ENCODE data around the gene EIF6. TPM values are rescaled to one million over a fixed set of nuclear protein-coding genes. Genes with fewer than 3 reads are reported as not detected.

Gene EIF6
- 149 and 152 TPM in 2 replicates for total RNA-seq (2014; rRNA removed; shearing (Covaris generic))
- 215 and 220 TPM in 2 replicates for polyA plus RNA-seq (2016; fragmentation: Nextera tagmentation; extraction: Ambion mirVana)
- long read RNA-seq, transcript EIF6-206 (6 exons, 932 nt): minor isoform, 24 of 235 reads
- long read RNA-seq, transcript EIF6-201 (6 exons, 1,252 nt): minor isoform, 47 of 235 reads
- long read RNA-seq, transcript EIF6-202 (5 exons, 1,017 nt): minor isoform, 5 of 235 reads
- long read RNA-seq, transcript EIF6-203 (7 exons, 1,289 nt): major isoform, 130 of 235 reads
- long read RNA-seq, partial matches to known transcripts: 15 of 235 reads
- long read RNA-seq, other reads (novel, unspliced or antisense): 13 of 235 reads

DNA sequence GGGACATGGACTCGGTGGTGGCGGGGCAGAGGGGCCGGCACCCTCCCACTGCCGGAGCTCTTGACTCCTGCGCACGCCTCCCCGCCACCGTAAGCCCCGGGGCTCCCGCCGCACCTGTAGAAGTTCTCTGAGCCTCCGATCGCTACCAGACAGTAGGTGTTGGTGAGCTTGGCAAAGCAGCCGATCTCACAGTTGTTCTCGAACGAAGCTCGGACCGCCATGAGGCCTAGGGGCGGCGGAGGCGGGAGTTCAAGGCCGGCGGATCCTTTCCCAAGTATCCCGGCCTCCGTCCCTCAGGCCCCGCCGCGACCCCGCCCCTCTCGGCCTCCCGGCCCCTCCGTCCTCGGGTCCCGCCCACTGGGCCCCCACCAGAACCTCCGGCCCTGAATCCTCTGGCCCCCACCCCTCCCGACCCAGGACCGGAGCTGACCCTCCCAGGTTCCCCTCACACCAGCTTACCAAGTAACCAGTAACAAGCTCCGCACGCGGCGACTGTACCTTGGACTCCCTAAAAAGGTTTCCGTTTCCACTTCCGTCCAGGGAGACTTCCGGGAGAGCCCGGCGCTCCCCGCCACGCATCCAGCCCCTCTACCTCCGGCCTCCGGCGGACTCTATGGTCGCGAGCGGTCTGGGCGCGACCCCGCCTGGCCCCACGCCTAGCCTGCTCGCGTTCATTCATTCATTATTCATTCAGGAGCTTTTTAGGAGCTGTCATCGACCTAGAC lies at the start of gene EIF6:
Gene EIF6 (minus strand): TSS at position 506 of the 725 bp plus-strand sequence. CDS start 285 bp downstream, at position 221.
- Histone ChIP-seq H3K79me2 (replicated peaks; ENCODE audit: insufficient read depth) (peaks cover 34% of the 10 kb centered on the region), H3K27ac (ENCODE audit: low read depth) (peak within 1 kb of the TSS; percentile 90), H3K9me2 (ENCODE audit: insufficient read depth) (no peaks in the 10 kb centered on the region), H3K27me3 (ENCODE audit: insufficient read depth) (no peaks in the 10 kb centered on the region), H3F3A (replicated peaks; ENCODE audit: low read depth) (peaks cover 29% of the 10 kb centered on the region), H3K4me2 (peak within 1 kb of the TSS; percentile 87), H2AFZ (peak within 1 kb of the TSS; percentile 99), H3K4me1 (ENCODE audit: insufficient read depth) (peaks cover 6% of the 10 kb centered on the region; the same call in 1 of the 2 replicates), H3K36me3 (ENCODE audit: insufficient read depth) (peaks cover 14% of the 10 kb centered on the region), H3K4me3 (peak within 1 kb of the TSS; percentile 78), H4K20me1 (replicated peaks; ENCODE audit: insufficient read depth) (peaks cover 24% of the 10 kb centered on the region; the same call in 1 of the 2 replicates)
- peaks cover 45% of the 10 kb centered on the region for H3K36me3 Mint-ChIP-seq (ENCODE audit: low read depth)
- H3K27ac Mint-ChIP-seq: peak within 1 kb of the TSS; percentile 57
- 0 out of 2 replicates have a peak, but pooled peaks have one; percentile 21 for TF ChIP-seq CREB1 (CRISPR knock-in tag; IDR thresholded peaks at IDR 0.05; ENCODE audit: low read depth)
- TF ChIP-seq POLR2AphosphoS5 (IDR thresholded peaks at IDR 0.05; ENCODE audit: low read depth): peak; percentile 79
- TF ChIP-seq, protein P1, sequence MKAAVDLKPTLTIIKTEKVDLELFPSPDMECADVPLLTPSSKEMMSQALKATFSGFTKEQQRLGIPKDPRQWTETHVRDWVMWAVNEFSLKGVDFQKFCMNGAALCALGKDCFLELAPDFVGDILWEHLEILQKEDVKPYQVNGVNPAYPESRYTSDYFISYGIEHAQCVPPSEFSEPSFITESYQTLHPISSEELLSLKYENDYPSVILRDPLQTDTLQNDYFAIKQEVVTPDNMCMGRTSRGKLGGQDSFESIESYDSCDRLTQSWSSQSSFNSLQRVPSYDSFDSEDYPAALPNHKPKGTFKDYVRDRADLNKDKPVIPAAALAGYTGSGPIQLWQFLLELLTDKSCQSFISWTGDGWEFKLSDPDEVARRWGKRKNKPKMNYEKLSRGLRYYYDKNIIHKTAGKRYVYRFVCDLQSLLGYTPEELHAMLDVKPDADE (IDR thresholded peaks at IDR 0.05): peak; percentile 60; the same call in 1 of the 2 replicates
- TF ChIP-seq ZNF331 (CRISPR knock-in tag; IDR thresholded peaks at IDR 0.05; ENCODE audit: low read depth): no peak
- no peak for TF ChIP-seq STAT1 (IDR thresholded peaks at IDR 0.05; ENCODE audit: unreplicated experiment)
- no peaks in the 10 kb centered on the region; the same call in 2 of the 3 replicates for H3K9me3 Mint-ChIP-seq
- ATAC-seq (peak; percentile 91), DNase-seq (ENCODE audit: low spot score) (peak; percentile 95)
- peaks cover 15% of the 10 kb centered on the region for H3K4me1 Mint-ChIP-seq
- H3K27me3 Mint-ChIP-seq (ENCODE audit: insufficient read depth, low read depth, poor library complexity): peaks cover 17% of the 10 kb centered on the region
- peak within 1 kb of the TSS; percentile 91 for H3K4me3 Mint-ChIP-seq

DNA sequence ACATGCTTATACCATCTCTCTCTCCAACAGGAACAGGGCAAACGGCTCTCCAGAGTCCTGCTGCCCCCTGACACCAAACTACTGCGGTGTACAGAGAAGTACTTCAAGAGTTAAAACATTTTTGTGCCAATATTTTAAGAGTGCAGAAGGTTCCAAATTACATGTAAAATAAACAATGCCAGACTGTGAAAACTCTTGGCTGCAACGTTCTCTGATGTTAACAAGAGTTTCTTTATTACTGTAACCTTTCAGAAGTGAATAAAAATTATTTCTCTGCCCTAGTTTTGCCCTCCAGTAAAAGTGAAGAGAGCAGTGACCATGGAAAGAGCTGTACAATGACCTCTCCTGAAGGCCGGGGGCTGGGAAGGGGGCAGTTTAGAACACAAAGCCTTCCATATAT lies 49.0 kb upstream of the EIF6 start:
- Mint-ChIP-seq H3K36me3 (ENCODE audit: low read depth) (no peaks in the 10 kb centered on the region), H3K9me3 (no peaks in the 10 kb centered on the region), H3K27me3 (ENCODE audit: insufficient read depth, low read depth, poor library complexity) (no peaks in the 10 kb centered on the region), H3K4me3 (no peak overlapping the region), H3K4me1 (peaks cover 9% of the 10 kb centered on the region), H3K27ac (no peak overlapping the region)
- Histone ChIP-seq H3K4me2 (no peak overlapping the region), H2AFZ (no peak overlapping the region), H3K4me3 (no peak overlapping the region), H3K9me2 (ENCODE audit: insufficient read depth) (no peaks in the 10 kb centered on the region), H3K4me1 (ENCODE audit: insufficient read depth) (no peaks in the 10 kb centered on the region), H3K27me3 (ENCODE audit: insufficient read depth) (no peaks in the 10 kb centered on the region), H3K36me3 (ENCODE audit: insufficient read depth) (no peaks in the 10 kb centered on the region), H4K20me1 (replicated peaks; ENCODE audit: insufficient read depth) (0 out of 2 replicates have a peak, but pooled peaks cover under 1% of the 10 kb centered on the region), H3K79me2 (replicated peaks; ENCODE audit: insufficient read depth) (no peaks in the 10 kb centered on the region), H3K27ac (ENCODE audit: low read depth) (no peak overlapping the region), H3F3A (replicated peaks; ENCODE audit: low read depth) (no peaks in the 10 kb centered on the region)
- DNase-seq (ENCODE audit: low spot score) (no peak), ATAC-seq (no peak)
- TF ChIP-seq ZNF114 (CRISPR knock-in tag; IDR thresholded peaks at IDR 0.05) (no peak), POLR2AphosphoS5 (IDR thresholded peaks at IDR 0.05; ENCODE audit: low read depth) (no peak), NANOG (IDR thresholded peaks at IDR 0.05; ENCODE audit: borderline replicate concordance) (no peak)
- TF ChIP-seq, protein P2, sequence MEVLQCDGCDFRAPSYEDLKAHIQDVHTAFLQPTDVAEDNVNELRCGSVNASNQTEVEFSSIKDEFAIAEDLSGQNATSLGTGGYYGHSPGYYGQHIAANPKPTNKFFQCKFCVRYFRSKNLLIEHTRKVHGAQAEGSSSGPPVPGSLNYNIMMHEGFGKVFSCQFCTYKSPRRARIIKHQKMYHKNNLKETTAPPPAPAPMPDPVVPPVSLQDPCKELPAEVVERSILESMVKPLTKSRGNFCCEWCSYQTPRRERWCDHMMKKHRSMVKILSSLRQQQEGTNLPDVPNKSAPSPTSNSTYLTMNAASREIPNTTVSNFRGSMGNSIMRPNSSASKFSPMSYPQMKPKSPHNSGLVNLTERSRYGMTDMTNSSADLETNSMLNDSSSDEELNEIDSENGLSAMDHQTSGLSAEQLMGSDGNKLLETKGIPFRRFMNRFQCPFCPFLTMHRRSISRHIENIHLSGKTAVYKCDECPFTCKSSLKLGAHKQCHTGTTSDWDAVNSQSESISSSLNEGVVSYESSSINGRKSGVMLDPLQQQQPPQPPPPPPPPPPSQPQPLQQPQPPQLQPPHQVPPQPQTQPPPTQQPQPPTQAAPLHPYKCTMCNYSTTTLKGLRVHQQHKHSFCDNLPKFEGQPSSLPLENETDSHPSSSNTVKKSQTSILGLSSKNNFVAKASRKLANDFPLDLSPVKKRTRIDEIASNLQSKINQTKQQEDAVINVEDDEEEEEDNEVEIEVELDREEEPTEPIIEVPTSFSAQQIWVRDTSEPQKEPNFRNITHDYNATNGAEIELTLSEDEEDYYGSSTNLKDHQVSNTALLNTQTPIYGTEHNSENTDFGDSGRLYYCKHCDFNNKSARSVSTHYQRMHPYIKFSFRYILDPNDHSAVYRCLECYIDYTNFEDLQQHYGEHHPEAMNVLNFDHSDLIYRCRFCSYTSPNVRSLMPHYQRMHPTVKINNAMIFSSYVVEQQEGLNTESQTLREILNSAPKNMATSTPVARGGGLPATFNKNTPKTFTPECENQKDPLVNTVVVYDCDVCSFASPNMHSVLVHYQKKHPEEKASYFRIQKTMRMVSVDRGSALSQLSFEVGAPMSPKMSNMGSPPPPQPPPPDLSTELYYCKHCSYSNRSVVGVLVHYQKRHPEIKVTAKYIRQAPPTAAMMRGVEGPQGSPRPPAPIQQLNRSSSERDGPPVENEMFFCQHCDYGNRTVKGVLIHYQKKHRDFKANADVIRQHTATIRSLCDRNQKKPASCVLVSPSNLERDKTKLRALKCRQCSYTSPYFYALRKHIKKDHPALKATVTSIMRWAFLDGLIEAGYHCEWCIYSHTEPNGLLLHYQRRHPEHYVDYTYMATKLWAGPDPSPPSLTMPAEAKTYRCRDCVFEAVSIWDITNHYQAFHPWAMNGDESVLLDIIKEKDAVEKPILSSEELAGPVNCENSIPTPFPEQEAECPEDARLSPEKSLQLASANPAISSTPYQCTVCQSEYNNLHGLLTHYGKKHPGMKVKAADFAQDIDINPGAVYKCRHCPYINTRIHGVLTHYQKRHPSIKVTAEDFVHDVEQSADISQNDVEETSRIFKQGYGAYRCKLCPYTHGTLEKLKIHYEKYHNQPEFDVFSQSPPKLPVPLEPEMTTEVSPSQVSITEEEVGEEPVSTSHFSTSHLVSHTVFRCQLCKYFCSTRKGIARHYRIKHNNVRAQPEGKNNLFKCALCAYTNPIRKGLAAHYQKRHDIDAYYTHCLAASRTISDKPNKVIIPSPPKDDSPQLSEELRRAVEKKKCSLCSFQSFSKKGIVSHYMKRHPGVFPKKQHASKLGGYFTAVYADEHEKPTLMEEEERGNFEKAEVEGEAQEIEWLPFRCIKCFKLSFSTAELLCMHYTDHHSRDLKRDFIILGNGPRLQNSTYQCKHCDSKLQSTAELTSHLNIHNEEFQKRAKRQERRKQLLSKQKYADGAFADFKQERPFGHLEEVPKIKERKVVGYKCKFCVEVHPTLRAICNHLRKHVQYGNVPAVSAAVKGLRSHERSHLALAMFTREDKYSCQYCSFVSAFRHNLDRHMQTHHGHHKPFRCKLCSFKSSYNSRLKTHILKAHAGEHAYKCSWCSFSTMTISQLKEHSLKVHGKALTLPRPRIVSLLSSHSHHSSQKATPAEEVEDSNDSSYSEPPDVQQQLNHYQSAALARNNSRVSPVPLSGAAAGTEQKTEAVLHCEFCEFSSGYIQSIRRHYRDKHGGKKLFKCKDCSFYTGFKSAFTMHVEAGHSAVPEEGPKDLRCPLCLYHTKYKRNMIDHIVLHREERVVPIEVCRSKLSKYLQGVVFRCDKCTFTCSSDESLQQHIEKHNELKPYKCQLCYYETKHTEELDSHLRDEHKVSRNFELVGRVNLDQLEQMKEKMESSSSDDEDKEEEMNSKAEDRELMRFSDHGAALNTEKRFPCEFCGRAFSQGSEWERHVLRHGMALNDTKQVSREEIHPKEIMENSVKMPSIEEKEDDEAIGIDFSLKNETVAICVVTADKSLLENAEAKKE (CRISPR knock-in tag; IDR thresholded peaks at IDR 0.05): no peak
